HG03558 (cell line): Measurements from ENCODE around the gene SLC22A16.
"Not testable (repeated sequence)": the region's sequence is repeated elsewhere in the genome, so short reads cannot be mapped to it uniquely, and the experiment has no call there.

Source experiments
- ATAC-seq: cut with Tn5 transposase; IDR thresholded peaks from one replicate; pipeline ENCODE4 v1.9.1; 2021; ENCODE audit warnings: moderate number of reproducible peaks; ENCODE audit not compliant: unreplicated experiment; ENCODE audit errors: extremely low read depth

The SLC22A16 gene

GRCh38 chr6:110491299-110491643, 14.9 kb upstream of the SLC22A16 start:
- ATAC-seq = no peak

GRCh38 chr6:110490110-110490509, 13.7 kb upstream of the SLC22A16 start:
- no peak for ATAC-seq

GRCh38 chr6:110488606-110489190, 12.3 kb upstream of the SLC22A16 start:
- no peak for ATAC-seq

GRCh38 chr6:110487968-110488381, 11.6 kb upstream of the SLC22A16 start:
- ATAC-seq = not testable (repeated sequence)

DNA sequence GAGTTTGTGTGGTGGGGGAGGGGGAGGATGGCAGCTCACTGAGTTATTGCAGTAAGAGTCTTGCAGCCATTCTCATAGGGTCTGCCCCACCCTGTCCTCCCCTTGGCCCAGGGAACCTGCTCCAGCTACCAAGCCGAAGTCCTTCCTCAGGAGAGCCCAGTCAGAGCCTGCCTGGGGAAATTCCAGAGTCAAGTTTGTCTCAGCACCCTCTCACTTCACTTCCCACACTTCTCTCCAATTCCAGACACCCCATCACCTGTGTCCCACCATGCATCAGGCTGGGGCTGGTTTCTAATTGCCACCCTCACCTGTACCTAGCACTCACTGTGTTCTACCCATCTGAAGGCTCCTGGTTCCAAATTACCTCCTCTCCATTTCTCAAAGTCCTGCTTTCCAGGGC, 10.3 kb upstream of the SLC22A16 start:
- no peak for ATAC-seq

- no peak for ATAC-seq
Measured at GRCh38 chr6:110485491-110485890, 9.1 kb upstream of the SLC22A16 start.

- ATAC-seq = no peak
Measured at GRCh38 chr6:110484321-110484720, 7.9 kb upstream of the SLC22A16 start.

GRCh38 chr6:110482774-110483400, 6.5 kb upstream of the SLC22A16 start:
- no peak for ATAC-seq

GRCh38 chr6:110481081-110481480, 4.7 kb upstream of the SLC22A16 start:
- ATAC-seq = no peak

DNA sequence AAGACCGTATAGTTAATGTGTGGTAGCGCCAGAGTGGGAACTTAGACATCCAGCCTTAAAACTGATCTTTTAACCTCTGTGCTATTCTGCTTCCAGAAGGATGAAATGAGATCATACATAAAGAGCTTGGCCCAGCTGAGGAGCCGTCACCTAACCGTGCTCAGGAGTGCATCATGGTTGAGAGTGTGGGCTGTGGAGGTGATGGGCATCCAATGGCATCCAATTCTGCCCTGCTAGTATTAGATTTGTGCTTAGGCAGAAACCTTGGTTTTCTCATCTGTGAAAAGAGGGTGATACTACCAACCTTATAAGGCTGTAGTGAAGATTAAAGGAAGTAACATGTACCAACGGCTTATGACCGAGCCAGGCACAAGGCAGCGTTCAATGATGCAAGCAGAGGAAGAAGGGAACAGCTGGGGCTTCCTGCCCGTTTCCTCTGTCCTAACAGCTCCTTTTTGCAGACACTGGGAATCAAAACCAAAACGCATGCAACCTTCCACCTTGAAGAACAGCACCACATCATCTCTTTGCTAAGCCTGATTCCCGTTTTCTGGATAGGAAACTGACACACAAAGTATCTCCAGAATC, 1.3 kb downstream of the SLC22A16 start:
- ATAC-seq = no peak

DNA sequence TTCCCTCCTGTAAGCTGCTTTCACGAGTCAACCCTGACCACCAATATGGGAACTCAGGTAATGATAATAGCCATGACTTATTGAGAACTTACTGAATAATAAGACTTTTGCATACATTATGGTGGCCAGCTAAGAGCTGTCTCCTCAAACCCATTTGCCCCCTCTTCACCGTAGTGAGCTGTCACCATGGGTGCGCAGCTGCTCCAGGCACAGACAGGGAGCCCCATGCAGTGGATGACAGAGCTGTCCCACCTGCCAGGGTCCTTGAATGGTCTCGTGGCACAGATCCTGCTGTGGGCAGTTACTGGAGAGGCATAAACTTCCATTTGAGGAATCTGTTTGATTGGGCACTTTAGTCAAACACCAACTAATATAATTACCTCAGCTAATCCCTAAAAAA, 1.9 kb downstream of the SLC22A16 start:
- no peak for ATAC-seq

- no peak for ATAC-seq
Measured at GRCh38 chr6:110472739-110473138, 3.7 kb downstream of the SLC22A16 start.

DNA sequence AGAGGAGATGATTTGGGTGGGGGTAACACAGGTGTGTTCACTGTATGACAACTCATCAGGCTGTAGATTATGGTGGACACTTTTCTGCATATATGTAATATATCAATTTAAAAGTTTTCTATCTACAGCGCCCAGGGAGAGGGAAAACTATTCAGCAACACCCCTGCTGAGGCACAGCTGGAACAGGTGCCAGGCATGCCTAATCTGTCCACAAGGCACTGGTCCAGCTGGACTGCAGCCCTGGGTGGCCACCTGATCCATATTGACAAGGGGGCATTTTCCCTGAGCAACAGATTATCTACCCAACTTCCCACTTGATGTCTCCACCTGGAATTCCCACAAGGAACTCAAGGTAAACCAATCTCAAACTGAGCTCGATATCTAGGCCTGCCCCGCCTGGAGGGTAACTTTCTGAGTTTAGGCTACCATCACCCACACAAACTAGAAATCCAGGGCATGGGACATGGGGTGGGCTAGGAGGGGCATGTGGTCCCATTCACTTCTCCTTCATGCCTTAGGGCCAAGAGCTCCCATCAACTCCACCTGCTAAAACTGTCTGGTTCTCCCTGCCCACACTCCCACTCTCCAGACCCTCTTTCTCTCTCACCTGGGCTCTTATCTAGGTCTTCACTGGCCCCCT, 4.6 kb downstream of the SLC22A16 start:
- ATAC-seq = no peak

GRCh38 chr6:110468731-110469130, 7.7 kb downstream of the SLC22A16 start:
- no peak for ATAC-seq

DNA sequence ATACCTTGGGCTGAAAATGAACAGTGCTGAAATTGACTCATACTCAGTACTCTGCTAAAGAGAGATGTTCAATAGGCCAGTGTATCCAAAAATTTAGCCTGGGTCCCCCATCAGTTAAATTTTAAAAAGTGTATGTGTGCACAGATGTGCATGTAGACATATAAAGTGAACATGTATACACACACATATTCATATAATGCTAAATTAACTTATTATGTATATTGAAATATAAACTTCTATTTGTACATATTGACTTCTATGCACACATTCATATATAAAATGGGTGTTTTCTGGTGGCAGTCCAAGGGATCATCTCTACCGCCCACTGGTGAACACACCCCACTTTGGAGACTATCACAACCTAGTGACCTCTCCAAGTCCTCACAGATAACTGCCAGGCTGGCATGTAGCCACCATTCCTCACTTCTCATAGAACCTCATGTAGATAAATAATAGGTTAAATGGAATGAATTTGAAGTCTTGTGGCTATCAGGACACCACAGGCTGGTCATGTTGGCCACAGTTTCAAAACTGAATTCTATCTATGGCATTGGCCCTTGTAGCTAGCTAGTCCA, 8.8 kb downstream of the SLC22A16 start:
- ATAC-seq = no peak

GRCh38 chr6:110462884-110463481, 13.4 kb downstream of the SLC22A16 start:
- no peak for ATAC-seq

DNA sequence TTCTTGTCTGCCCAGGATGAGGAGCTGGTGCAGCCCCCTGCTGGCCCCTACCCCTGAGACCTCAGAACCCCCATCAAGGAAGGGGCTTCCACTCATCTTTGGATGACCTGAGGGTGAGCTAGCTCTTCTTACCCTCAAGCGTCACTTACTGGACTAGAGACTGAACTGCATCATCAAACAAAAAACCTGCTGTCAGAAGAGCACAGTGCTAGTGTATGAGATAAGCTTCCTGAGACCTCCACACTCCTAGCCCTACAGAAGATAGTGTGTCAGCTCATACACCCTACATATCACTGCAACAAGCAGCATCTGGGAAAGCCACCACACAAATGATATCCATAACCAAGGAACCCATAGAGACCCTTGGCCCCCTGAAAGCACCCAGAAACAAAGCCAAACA, 15.0 kb downstream of the SLC22A16 start:
- ATAC-seq = no peak

DNA sequence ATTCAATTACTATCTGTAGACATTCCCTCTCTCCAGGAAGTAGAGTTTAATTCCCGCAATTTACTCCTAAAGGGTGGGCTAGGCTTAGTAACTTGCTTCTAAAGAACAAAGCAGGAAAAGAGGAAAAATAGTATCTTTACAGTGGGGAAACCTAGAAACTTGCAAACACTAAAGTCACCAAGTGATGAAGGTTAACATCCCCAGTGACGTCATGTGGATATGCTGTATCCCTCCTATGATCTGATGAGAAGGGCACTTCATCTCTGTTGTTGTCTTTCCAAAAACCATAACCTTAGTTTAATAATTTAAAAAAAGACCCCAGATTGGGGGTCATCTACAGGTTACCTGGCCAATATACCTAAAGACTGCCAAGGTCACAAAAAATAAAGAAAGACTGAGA, 17.3 kb downstream of the SLC22A16 start:
- ATAC-seq = no peak

- no peak for ATAC-seq
Measured at GRCh38 chr6:110458476-110458875, 17.9 kb downstream of the SLC22A16 start.

- not testable (repeated sequence) for ATAC-seq
Measured at GRCh38 chr6:110457567-110458175, 18.7 kb downstream of the SLC22A16 start.
